Glutamatergic neuron (in vitro differentiated cells): ENCODE results near the gene NSMCE1. TPM values are rescaled to one million over a fixed set of nuclear protein-coding genes. Genes with fewer than 3 reads are reported as not detected.

Source experiments
- DNase-seq: peaks from one replicate; pipeline ENCODE4 v3.0.0; 2022
- H3K27ac Mint-ChIP-seq: one replicate; pipeline ENCODE4 v1.8.0; 2020; ENCODE audit warnings: mild to moderate bottlenecking, mixed read lengths, inconsistent platforms; ENCODE audit not compliant: unreplicated experiment
- H3K27me3 Mint-ChIP-seq: one replicate; pipeline ENCODE4 v1.8.0; 2020; ENCODE audit warnings: mild to moderate bottlenecking, moderate library complexity, mixed read lengths, inconsistent platforms; ENCODE audit not compliant: unreplicated experiment
- H3K36me3 Mint-ChIP-seq: one replicate; pipeline ENCODE4 v1.8.0; 2020; ENCODE audit warnings: mild to moderate bottlenecking, mixed read lengths, inconsistent platforms; ENCODE audit not compliant: unreplicated experiment
- H3K4me1 Mint-ChIP-seq: one replicate; pipeline ENCODE4 v1.8.0; 2020; ENCODE audit warnings: mild to moderate bottlenecking, low read depth, mixed read lengths, inconsistent platforms; ENCODE audit not compliant: unreplicated experiment
- H3K4me3 Mint-ChIP-seq: one replicate; pipeline ENCODE4 v1.8.0; 2020; ENCODE audit warnings: mild to moderate bottlenecking, mixed read lengths, inconsistent platforms; ENCODE audit not compliant: unreplicated experiment
- H3K9me3 Mint-ChIP-seq: one replicate; pipeline ENCODE4 v1.8.0; 2020; ENCODE audit warnings: mild to moderate bottlenecking, moderate library complexity, mixed read lengths, inconsistent platforms; ENCODE audit not compliant: unreplicated experiment
- CTCF ChIP-seq: fragments of 200-600 bp; sonication (generic); IDR thresholded peaks from one replicate; pipeline ENCODE4 v1.5.0; 2021; ENCODE audit not compliant: partially characterized antibody, unreplicated experiment
- total RNA-seq: library from RNA; stranded (reverse); fragmentation: NEBNext Ultra II Directional; extraction: Animal tissue kit (Norgen Biotek cat#: 25700); gene quantifications from one replicate; pipeline ENCODE4 v1.2.1, GENCODE V29; 2021; ENCODE audit not compliant: unreplicated experiment

NSMCE1 gene
- total RNA-seq, 1 donor from 2014 or later: 32.7 TPM

GRCh38 chr16:27198451-27199234 is 69.9 kb downstream of the NSMCE1 start:
- no peak for DNase-seq
- Mint-ChIP-seq H3K4me3 (no peak overlapping the region), H3K9me3 (peaks cover 16% of the 10 kb centered on the region), H3K4me1 (peaks cover 2% of the 10 kb centered on the region), H3K27me3 (peaks cover 12% of the 10 kb centered on the region), H3K27ac (no peak overlapping the region), H3K36me3 (no peaks in the 10 kb centered on the region)
- TF ChIP-seq CTCF: no peak

GRCh38 chr16:27197004-27197403 is 71.6 kb downstream of the NSMCE1 start:
- peaks cover 7% of the 10 kb centered on the region for H3K9me3 Mint-ChIP-seq
- no peaks in the 10 kb centered on the region for H3K4me1 Mint-ChIP-seq
- DNase-seq: no peak
- no peak overlapping the region for H3K4me3 Mint-ChIP-seq
- TF ChIP-seq CTCF: no peak
- no peaks in the 10 kb centered on the region for H3K36me3 Mint-ChIP-seq
- peaks cover 10% of the 10 kb centered on the region for H3K27me3 Mint-ChIP-seq
- no peak overlapping the region for H3K27ac Mint-ChIP-seq

- TF ChIP-seq CTCF: no peak
- Mint-ChIP-seq H3K4me1 (no peaks in the 10 kb centered on the region), H3K36me3 (no peaks in the 10 kb centered on the region), H3K27ac (no peak overlapping the region), H3K9me3 (peaks cover 10% of the 10 kb centered on the region), H3K27me3 (peaks cover 6% of the 10 kb centered on the region), H3K4me3 (no peak overlapping the region)
- DNase-seq: no peak
Measured at GRCh38 chr16:27195941-27196595, 72.5 kb downstream of the NSMCE1 start.

GRCh38 chr16:27195076-27195741 is 73.4 kb downstream of the NSMCE1 start:
- no peak overlapping the region for H3K27ac Mint-ChIP-seq
- H3K4me1 Mint-ChIP-seq: no peaks in the 10 kb centered on the region
- H3K27me3 Mint-ChIP-seq: peaks cover 6% of the 10 kb centered on the region
- H3K4me3 Mint-ChIP-seq: no peak overlapping the region
- TF ChIP-seq CTCF: no peak
- H3K9me3 Mint-ChIP-seq: peaks cover 5% of the 10 kb centered on the region
- H3K36me3 Mint-ChIP-seq: no peaks in the 10 kb centered on the region
- DNase-seq: no peak
